GM06990 (cell line): ENCODE data around the gene RIPOR2.

Experiments
- DNase-seq: peaks from one replicate; pipeline ENCODE4 v3.0.0-alpha.2; 2011; ENCODE audit not compliant: insufficient read length; ENCODE audit errors: extremely low read depth
- H3K27me3 ChIP-seq: replicated peaks from 2 replicates; pipeline ENCODE4 v1.6.0; 2011; ENCODE audit warnings: low read length; ENCODE audit not compliant: control insufficient read depth, insufficient read depth
- H3K36me3 ChIP-seq: 2 replicates; pipeline ENCODE4 v1.5.1; 2011; ENCODE audit warnings: low read length; ENCODE audit not compliant: control insufficient read depth, insufficient read depth
- H3K4me3 ChIP-seq: replicated peaks from 2 replicates; pipeline ENCODE4 v1.5.1; 2011; ENCODE audit warnings: low read depth, mild to moderate bottlenecking, control low read depth, low read length
- TF ChIP-seq, protein P1 (sequence below): IDR thresholded peaks from 2 replicates; pipeline ENCODE4 v1.5.1; 2011; ENCODE audit warnings: low read length, control low read depth, mild to moderate bottlenecking, inconsistent platforms; ENCODE audit not compliant: insufficient read depth, poor library complexity, severe bottlenecking

RIPOR2 gene

DNA sequence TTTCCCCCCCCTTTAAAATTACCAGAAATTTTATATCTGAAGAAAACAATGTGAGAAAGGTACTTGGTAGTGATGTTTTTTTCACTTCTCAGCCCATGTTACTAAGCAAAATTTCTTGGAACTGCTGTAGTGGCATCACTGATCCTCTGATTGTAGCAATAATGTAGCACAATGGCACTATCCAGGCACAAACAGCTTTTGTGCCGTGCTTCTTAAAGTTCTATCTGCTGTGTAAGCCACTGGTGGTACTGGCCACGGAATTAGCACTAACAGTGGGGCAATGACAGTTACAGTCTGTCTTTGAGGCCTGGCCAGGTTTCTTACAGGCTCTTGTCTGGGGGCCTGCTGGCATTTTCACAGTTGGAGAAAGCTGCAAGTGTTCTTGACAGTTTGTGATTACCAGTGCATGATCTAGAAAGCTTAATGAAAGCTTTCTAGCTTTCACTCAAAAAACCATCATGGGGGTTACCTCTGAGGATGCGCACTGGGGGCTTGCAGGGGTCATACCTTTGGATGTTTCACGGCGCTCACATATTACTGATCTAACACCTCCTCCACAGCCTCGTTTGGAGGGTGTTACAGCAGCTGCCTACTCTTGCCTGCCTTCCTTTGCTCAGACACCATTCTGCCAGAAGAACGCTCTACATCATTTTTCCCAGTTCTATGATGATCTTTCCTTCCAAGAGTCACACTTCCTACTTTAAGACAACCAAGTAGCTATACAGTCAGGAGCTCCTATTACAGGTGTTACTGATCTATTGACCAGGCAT lies 78.7 kb downstream of the RIPOR2 start:
- H3K27me3 ChIP-seq: no peaks in the 10 kb centered on the region
- no peak overlapping the region for H3K4me3 ChIP-seq
- DNase-seq: no peak
- H3K36me3 ChIP-seq: peaks cover 4% of the 10 kb centered on the region
- TF ChIP-seq, protein P1, sequence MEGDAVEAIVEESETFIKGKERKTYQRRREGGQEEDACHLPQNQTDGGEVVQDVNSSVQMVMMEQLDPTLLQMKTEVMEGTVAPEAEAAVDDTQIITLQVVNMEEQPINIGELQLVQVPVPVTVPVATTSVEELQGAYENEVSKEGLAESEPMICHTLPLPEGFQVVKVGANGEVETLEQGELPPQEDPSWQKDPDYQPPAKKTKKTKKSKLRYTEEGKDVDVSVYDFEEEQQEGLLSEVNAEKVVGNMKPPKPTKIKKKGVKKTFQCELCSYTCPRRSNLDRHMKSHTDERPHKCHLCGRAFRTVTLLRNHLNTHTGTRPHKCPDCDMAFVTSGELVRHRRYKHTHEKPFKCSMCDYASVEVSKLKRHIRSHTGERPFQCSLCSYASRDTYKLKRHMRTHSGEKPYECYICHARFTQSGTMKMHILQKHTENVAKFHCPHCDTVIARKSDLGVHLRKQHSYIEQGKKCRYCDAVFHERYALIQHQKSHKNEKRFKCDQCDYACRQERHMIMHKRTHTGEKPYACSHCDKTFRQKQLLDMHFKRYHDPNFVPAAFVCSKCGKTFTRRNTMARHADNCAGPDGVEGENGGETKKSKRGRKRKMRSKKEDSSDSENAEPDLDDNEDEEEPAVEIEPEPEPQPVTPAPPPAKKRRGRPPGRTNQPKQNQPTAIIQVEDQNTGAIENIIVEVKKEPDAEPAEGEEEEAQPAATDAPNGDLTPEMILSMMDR: no peak

DNA sequence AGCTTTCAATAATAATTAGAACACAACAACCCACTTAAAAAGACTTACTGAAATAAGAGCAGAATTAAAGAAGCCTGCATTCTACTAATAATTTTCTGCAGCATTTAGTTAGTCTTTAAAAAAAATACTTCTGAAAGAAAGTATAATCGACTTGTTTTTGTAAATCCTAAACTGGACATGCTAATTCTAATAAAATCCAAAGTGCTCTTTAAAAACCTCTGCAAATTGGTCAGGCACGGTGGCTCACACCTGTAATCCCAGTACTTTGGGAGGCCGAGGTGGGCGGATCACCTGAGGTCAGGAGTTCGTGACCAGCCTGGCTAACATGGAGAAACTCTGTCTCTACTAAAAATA lies 79.5 kb downstream of the RIPOR2 start:
- TF ChIP-seq, protein P1: no peak
- Histone ChIP-seq H3K4me3 (no peak overlapping the region), H3K27me3 (no peaks in the 10 kb centered on the region), H3K36me3 (peaks cover 5% of the 10 kb centered on the region)
- DNase-seq: no peak

DNA sequence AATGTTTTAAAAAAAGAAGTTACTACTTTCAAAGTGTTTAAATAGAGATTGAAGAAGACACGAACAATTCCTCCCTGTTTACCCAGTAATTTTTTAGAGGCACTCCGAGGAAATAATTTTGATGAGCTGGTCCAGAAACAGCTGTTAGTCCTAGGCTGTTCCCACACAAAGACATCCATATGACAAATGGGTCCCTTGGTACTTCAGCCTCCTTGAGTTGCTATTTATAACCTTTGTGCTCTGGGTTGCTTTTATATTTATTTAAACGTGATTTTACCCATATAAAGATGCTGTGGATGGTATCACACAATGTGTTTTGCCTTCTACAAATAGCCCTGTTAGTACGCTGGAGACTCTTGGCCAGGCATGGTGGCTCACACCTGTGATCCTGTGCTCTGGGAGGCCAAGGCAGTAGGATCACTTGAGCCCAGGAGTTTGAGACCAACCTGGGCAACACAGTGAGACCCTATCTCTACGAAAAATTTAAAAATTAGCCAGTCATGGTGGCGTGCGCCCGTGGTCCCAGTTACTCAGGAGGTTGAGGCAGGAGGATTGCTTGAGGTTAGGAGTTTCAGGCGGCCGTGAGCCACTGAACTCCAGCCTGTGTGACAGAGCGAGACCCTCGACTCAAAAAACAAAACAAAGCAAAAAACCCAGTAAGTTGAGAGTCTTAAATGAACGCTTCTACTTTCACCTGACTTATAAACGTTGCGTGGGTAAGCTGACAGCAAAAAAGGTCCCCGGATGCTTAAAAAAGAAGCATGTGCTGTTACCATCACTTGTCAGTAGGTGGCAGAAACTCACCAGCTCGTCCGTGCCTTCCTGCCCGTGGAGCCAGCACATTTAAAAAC lies 80.1 kb downstream of the RIPOR2 start:
- no peak overlapping the region for H3K4me3 ChIP-seq
- H3K27me3 ChIP-seq: no peaks in the 10 kb centered on the region
- peaks cover 8% of the 10 kb centered on the region for H3K36me3 ChIP-seq

DNA sequence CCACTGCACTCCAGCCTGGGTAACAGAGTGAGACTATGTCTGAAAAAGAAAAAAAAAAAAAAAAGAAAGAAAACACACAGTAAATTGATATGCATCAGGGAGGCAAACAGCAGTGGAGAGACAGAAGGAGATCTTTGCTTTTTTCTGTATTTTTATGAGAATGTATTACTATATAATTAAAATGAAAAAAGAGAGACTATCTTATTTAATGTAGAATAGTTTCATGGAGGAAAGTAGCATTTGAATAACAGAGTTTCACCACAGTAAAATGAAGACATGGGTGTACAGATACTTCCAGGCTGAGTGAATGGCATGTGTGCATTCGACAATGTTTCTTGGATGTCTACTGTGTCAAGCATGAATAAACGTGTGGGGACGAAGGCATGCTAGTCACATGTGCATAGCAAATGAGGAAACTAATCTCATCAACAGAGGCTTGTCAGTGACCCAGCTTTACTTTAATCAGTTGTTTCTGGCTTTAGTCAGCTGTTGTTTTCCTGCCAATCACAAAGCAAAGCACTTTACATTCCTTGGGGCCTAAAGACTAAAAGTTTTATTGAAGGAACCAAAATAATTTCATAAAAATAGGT lies 81.6 kb downstream of the RIPOR2 start:
- Histone ChIP-seq H3K36me3 (peaks cover 11% of the 10 kb centered on the region), H3K4me3 (no peak overlapping the region), H3K27me3 (no peaks in the 10 kb centered on the region)
- no peak for DNase-seq
- TF ChIP-seq, protein P1: no peak

More for the DNA sequence above, 80.1 kb downstream of the RIPOR2 start:
- TF ChIP-seq, protein P1: peak; percentile 77
- DNase-seq: peak; percentile 59

DNA sequence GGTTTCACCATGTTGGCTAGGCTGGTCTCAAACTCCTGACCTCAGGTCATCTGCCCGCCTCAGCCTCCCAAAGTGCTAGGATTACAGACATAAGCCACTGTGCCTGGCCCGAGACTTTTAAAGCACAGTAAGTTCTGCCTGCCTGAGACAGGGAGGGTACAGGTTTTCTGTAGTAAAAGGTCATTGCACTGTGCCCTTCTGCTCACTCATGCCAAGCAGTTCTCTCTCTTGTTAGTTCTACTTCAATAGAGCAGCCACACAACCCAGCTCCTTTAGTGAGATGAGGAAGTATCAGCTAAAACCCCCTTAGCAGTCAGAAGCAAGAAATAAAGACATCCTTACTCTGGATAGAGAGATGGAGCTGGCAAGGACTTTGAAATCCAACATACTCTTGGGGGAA lies 84.7 kb downstream of the RIPOR2 start:
- peaks cover 16% of the 10 kb centered on the region for H3K36me3 ChIP-seq
- TF ChIP-seq, protein P1: no peak
- DNase-seq: no peak

More for the DNA sequence above, 84.7 kb downstream of the RIPOR2 start:
- no peak overlapping the region for H3K4me3 ChIP-seq
- no peaks in the 10 kb centered on the region for H3K27me3 ChIP-seq
